ENCODE results near the gene LCN12.

Gene LCN12

DNA sequence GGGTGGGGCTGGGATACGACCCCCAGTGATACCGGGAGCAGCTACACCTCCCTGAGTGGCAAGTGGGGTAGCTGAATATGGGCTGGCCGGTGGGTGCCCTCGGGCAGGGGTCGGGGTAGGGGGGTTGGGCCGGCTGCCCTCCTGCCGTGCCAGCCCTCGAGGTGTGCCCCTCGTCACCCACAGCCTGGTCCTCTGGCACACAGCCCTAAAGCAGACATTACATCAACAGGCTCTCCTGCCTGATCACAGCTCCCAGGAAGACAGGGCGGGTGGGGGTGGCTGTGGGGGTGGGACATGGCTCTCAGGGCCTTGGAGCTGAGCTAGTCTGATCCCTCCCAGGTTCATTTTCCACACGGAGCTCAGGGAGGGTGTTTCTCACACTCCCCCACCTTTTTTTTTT lies 30.8 kb upstream of the LCN12 start:
- no peak for DNase-seq (ENCODE audit: low read depth)
- H3K4me3 ChIP-seq (ENCODE audit: control insufficient read depth, low read depth, low read length), result no peak overlapping the region
- TF ChIP-seq, protein P1, sequence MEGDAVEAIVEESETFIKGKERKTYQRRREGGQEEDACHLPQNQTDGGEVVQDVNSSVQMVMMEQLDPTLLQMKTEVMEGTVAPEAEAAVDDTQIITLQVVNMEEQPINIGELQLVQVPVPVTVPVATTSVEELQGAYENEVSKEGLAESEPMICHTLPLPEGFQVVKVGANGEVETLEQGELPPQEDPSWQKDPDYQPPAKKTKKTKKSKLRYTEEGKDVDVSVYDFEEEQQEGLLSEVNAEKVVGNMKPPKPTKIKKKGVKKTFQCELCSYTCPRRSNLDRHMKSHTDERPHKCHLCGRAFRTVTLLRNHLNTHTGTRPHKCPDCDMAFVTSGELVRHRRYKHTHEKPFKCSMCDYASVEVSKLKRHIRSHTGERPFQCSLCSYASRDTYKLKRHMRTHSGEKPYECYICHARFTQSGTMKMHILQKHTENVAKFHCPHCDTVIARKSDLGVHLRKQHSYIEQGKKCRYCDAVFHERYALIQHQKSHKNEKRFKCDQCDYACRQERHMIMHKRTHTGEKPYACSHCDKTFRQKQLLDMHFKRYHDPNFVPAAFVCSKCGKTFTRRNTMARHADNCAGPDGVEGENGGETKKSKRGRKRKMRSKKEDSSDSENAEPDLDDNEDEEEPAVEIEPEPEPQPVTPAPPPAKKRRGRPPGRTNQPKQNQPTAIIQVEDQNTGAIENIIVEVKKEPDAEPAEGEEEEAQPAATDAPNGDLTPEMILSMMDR (IDR thresholded peaks at IDR 0.05; ENCODE audit: control insufficient read depth, insufficient read depth, low read depth, low read length, missing control alignments), result no peak

DNA sequence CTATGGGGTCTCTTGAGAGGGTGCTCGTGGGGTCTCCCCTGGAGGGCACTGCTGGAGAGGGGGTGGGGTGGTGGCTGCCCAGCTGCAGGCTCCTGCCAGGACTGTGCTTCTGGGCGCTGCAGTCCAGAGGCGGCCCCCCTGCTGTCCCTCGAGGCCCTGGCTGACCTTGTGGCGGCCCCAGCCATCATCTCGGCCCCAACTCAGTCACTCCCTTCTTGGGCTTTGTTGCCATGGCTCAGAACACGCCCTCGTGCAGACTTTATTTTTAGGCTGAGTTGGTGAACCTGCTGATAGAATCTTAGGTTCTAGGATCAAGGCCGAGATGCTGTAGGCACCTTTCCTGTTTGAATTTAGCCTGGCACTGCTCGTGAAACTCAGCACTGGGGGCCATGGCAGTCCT lies 30.4 kb upstream of the LCN12 start:
- TF ChIP-seq, protein P1 (IDR thresholded peaks at IDR 0.05; ENCODE audit: control insufficient read depth, insufficient read depth, low read depth, low read length, missing control alignments), result no peak
- H3K4me3 ChIP-seq (ENCODE audit: control insufficient read depth, low read depth, low read length), result no peak overlapping the region

DNA sequence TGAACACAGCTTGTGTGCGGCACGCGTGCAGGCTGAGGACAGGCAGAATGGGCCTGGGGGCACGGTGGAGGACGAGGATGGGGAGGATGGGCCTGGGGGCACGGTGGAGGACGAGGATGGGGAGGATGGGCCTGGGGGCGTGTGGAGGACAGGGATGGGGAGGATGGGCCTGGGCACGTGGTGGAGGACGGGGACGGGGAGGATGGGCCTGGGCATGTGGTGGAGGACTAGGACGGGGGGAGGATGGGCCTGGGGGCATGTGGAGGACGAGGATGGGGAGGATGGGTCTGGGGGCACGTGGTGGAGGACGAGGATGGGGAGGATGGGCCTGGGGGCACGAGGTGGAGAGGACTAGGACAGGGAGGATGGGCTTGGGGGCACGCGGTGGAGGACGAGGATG lies 29.5 kb upstream of the LCN12 start:
- H3K4me3 ChIP-seq (ENCODE audit: control insufficient read depth, low read depth, low read length), result no peak overlapping the region
- TF ChIP-seq, protein P1 (IDR thresholded peaks at IDR 0.05; ENCODE audit: control insufficient read depth, insufficient read depth, low read depth, low read length, missing control alignments), result no peak
- DNase-seq (ENCODE audit: low read depth), result no peak

More for the DNA sequence above, 30.4 kb upstream of the LCN12 start:
- DNase-seq (ENCODE audit: low read depth), result no peak

DNA sequence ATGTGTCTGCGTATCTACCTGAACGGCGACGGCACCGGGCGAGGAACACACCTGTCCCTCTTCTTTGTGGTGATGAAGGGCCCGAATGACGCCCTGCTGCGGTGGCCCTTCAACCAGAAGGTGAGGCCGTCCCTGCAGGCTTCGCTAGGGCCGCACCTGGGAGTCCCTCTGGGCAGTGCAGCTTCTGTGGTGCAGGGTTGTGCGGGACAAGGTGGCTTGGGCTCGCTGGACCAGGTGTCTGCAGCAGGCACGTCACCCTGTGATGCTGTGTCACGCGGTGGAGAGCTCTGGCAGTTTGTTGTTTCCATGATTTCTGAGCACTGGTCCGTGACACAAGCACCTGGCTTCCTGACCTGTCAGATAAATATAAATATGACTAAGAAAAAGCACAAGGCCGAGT lies 28.2 kb upstream of the LCN12 start:
- no peak for DNase-seq (ENCODE audit: low read depth)
- TF ChIP-seq, protein P1 (IDR thresholded peaks at IDR 0.05; ENCODE audit: control insufficient read depth, insufficient read depth, low read depth, low read length, missing control alignments), result no peak
- H3K4me3 ChIP-seq (ENCODE audit: control insufficient read depth, low read depth, low read length), result no peak overlapping the region

DNA sequence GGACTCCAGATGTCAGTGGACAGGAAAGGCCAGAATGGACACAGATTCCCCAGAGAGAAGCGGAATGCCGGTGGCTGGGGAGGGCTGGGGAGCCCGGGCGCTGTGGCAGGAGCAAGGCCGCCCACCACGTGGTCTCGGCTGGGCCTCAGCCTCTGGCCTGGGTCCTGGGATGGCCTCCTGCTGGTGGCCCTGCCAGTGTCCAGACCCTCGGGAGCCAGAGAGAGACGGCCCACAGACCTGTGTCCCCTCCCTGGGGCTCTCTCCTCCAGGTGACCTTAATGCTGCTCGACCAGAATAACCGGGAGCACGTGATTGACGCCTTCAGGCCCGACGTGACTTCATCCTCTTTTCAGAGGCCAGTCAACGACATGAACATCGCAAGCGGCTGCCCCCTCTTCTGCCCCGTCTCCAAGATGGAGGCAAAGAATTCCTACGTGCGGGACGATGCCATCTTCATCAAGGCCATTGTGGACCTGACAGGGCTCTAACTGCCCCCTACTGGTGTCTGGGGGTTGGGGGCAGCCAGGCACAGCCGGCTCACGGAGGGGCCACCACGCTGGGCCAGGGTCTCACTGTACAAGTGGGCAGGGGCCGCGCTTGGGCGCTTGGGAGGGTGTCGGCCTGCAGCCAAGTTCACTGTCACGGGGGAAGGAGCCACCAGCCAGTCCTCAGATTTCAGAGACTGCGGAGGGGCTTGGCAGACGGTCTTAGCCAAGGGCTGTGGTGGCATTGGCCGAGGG lies 26.5 kb upstream of the LCN12 start:
- TF ChIP-seq, protein P1 (IDR thresholded peaks at IDR 0.05; ENCODE audit: control insufficient read depth, insufficient read depth, low read depth, low read length, missing control alignments), result no peak
- no peak overlapping the region for H3K4me3 ChIP-seq (ENCODE audit: control insufficient read depth, low read depth, low read length)
- no peak for DNase-seq (ENCODE audit: low read depth)

DNA sequence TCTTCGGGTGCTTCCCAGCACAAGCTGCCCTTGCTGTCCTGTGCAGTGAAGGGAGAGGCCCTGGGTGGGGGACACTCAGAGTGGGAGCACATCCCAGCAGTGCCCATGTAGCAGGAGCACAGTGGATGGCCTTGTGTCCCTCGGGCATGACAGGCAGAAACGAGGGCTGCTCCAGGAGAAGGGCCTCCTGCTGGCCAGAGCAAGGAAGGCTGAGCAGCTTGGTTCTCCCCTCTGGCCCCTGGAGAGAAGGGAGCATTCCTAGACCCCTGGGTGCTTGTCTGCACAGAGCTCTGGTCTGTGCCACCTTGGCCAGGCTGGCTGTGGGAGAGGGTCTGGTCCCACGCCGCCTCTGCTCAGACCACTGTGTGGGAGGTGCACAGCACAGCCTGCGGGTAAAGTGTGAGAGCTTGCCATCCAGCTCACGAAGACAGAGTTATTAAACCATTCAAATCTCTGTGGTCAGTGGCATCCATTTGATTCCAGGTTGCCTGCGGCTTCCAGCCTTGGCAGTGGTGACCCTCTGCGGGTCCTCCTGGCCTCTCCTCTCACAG lies 25.8 kb upstream of the LCN12 start:
- TF ChIP-seq, protein P1 (IDR thresholded peaks at IDR 0.05; ENCODE audit: control insufficient read depth, insufficient read depth, low read depth, low read length, missing control alignments), result no peak
- no peak overlapping the region for H3K4me3 ChIP-seq (ENCODE audit: control insufficient read depth, low read depth, low read length)

More for the DNA sequence above, 25.8 kb upstream of the LCN12 start:
- DNase-seq (ENCODE audit: low read depth), result no peak
